ENCODE data around the gene XXYLT1.

- TF ChIP-seq CTCF (conservative IDR thresholded peaks at IDR 0.05; ENCODE audit: low read depth, low read length) (no peak), EZH2phosphoT487 (IDR thresholded peaks at IDR 0.05; ENCODE audit: borderline replicate concordance, low read length) (no peak), EZH2 (IDR thresholded peaks at IDR 0.05; ENCODE audit: low read length, unreplicated experiment) (no peak)
These were observed 232.8 kb downstream of the XXYLT1 start for GRCh38 chr3:195038161-195038560.
